DMS153 treated with DMSO at 0.1 percent for 48 hours (cell line): Measurements from ENCODE around the gene LANCL2.
"Not testable (repeated sequence)": the region's sequence is repeated elsewhere in the genome, so short reads cannot be mapped to it uniquely, and the experiment has no call there.

Experiments
- DNase-seq: peaks from one replicate; lab custom pipeline; 2025; ENCODE audit not compliant: unreplicated experiment; lab: John Stamatoyannopoulos, UW

LANCL2 gene

DNA sequence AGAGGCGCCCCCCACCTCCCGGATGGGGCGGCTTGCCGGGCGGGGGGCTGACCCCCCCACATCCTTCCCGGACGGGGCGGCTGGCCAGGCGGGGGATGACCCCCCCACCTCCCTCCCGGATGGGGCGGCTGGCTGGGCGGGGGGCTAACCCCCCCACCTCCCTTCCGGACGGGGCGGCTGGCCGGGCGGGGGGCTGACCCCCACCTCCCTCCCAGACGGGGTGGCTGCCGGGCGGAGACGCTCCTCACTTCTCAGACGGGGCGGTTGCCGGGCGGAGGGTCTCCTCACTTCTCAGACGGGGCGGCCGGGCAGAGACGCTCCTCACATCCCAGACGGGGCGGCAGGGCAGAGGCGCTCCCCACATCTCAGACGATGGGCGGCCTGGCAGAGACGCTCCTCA lies 37.4 kb downstream of the LANCL2 start:
- DNase-seq = not testable (repeated sequence)

DNA sequence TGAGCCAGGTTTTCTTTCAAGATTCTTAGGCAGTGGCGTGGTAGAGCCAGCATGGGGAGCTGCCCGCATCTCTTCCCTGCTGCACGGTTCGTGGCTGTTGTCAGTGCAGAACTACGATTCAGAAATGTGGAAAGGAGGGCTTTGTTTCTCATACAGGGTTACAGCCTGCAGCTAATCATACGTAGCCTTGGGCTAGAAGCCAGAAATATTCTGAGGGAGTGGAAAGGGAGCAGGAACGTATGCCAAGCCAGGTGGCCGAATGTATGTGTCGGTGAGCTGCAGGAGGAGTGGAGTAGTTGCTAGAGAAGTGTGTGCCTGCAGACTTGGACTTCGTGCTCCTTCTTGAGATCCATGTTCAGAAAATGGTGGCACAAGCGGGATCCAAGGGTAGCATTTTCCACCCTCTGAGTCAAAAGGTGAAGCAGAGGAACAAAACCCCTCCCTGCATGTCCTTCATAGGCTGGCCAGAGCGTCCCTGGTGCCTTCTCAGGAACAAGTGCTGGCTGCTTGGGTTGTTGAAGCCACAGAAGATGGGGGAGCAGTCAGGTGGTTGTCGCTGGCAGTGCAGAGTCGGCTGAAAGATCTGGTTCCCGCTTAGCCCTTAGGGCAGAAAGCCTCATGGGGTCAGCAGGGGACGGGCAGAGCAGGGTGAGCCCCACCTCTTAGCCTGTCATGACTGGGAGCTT lies 40.9 kb downstream of the LANCL2 start:
- no peak for DNase-seq

DNA sequence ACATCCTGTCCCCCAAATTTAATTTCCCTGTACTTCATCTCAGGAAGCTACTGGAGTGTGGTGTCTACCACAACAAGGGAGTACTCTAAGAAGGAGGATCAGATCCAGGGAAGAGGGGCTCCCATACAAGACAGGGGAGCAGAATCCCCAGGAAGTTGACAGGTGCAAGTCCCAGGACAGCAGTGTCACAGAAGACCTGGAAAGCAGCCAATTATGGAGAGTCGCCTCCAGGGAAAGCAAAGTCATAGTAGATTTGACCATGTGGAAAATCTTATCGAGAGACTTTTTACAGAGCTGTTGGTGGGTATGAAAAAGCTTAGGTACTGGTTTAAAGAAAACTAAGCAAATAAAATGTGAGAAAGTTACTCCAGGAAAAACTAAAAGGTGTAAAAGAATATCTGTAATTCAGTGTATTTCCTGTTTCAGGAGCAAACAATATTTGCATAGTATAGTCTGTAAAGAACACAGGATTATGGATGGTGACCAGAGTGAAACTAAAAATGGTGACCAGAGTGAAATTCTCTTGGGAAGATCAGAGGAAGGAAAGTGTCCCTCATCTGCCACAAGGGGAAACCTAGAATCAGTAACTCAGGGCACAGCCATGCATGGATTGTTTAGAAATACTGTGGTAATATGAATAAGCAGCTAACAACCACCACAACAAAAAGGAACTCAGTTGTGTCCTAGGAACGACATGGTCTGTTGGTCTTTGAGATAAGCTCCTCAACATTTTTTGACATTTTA lies 44.5 kb downstream of the LANCL2 start:
- DNase-seq = no peak

- DNase-seq = no peak
Observed at GRCh38 chr7:55410667-55411239, 45.6 kb downstream of the LANCL2 start.

DNA sequence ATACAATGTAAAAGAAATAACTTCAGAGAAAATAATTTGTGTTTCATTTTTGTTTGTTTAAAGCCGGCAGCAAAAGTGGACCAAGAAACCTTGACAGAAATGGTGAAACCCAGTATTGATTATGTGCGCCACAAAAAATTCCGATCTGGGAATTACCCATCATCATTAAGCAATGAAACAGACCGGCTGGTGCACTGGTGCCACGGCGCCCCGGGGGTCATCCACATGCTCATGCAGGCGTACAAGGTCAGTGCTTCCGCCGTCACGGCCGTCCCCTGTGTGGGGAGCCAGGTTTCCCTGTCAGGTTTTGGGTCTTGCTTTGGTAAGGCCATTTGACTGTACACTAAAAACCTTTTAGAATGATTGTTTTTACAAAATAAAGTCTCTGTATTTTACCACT lies 46.7 kb downstream of the LANCL2 start:
- no peak for DNase-seq

- no peak for DNase-seq
Observed at GRCh38 chr7:55413442-55413841, 48.3 kb downstream of the LANCL2 start.

GRCh38 chr7:55415173-55415778 lies 50.1 kb downstream of the LANCL2 start:
- DNase-seq = peak; percentile 78

- DNase-seq = not testable (repeated sequence)
Observed at GRCh38 chr7:55417456-55417855, 52.3 kb downstream of the LANCL2 start.

DNA sequence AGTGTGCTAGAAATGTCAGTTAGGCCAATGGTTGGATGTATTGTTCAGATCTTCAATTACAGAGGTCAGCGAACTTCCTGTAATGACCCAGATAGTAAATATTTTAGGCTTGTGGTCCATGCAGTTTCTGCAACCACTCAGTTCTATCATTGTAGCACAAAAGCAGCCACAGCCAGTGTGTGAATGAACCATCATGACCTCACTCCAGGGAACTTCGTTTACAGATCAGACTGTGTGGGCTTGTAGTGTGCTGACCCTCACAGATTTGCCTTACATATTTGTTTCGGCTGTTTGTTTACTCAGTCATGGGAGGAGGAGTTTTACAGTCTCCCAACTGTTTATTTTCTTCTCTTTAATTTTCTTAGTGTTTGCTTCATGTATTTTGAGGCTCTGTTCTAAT lies 55.4 kb downstream of the LANCL2 start:
- no peak for DNase-seq

- no peak for DNase-seq
Observed at GRCh38 chr7:55423277-55423711, 58.2 kb downstream of the LANCL2 start.

DNA sequence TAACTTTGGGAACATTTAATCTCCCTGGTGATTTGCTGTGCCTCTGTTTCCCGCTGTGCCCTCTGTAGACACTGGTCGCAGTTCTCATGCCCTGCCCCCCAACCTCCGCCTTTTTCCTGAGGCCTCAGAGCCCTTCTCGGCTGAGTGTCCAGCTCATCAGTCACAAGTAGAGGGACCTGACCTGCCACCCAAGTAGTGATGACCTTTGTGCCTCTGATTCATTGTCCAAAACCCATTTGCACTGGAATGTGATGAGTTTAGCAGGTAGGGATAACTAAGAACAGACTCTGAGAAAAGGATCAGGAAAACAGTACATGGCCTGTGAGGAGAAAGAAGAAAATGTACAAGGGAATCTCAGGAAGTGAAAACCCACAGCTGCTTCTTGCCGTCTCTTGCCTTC lies 58.8 kb downstream of the LANCL2 start:
- no peak for DNase-seq

- no peak for DNase-seq
Observed at GRCh38 chr7:55425141-55425752, 60.1 kb downstream of the LANCL2 start.

- DNase-seq = no peak
Observed at GRCh38 chr7:55426676-55427075, 61.5 kb downstream of the LANCL2 start.

- no peak for DNase-seq
Observed at GRCh38 chr7:55427342-55427741, 62.2 kb downstream of the LANCL2 start.

GRCh38 chr7:55427800-55428199 lies 62.7 kb downstream of the LANCL2 start:
- no peak for DNase-seq

- no peak for DNase-seq
Observed at GRCh38 chr7:55429835-55430499, 64.8 kb downstream of the LANCL2 start.

DNA sequence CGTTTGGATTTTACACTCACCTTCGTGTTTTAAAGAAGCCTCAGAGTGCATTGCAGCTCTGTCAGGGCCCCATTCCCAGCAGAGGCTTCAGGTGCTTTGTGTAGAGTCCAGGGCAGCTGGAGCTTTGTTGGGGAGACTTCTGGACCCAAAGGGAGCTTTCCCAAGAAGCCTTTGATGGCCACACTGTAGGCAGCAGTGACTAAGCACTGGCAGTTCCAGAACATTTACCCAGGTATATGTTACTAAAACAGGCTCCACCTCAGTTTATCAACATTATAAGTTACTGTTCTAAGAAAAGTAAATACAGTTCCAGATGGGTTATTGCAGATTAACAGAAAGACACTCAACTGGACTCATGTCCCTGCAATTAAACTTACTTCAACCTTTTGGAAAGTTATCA lies 66.8 kb downstream of the LANCL2 start:
- DNase-seq = no peak

GRCh38 chr7:55432506-55432905 lies 67.4 kb downstream of the LANCL2 start:
- no peak for DNase-seq

DNA sequence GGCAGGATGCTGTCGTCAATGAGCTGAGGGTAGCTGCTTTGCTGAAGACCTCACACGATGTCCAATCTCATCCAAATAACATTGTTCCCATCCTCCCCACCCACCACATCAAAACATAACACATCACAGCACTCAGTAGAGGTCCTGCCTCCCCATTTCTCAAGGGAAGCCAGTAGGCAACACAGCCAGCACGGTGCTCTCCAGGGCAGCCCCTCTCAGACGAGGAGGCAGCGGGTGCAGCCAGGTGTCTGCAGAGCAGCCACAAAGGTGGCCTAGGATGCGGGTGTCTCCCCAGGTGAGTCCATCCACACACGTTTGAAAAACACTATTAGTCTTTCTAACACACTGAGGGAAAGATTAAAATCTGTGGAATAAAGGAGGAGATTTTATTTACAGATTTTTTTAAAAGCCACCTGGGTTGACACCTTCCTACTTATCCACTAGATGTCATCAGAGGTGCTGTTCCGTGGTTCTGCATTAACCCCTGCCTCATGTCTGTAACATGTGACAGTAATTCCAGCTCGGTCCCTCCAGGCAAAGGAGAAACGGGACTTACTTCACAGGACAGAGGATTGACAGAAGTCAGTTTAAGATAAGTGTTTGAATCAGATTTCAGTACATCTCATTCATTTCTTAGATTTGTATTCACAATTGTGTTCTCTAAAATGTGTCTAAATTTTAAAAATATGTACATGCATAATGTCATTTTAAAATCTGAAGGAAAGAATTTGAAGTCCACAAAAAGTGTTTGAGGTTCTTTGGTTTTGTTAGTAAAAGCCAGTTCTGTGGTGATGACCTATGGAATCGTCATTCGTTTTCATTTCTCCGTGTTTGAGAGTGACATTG lies 68.0 kb downstream of the LANCL2 start:
- peak; percentile 45 for DNase-seq

- DNase-seq = no peak
Observed at GRCh38 chr7:55435466-55435865, 70.3 kb downstream of the LANCL2 start.
